ENCODE results near the gene SAMHD1.

GRCh38 chr20:36936341-36936740 lies 15.2 kb downstream of the SAMHD1 start:
- TF ChIP-seq CTCF (conservative IDR thresholded peaks at IDR 0.05 in 1 of 2, IDR thresholded peaks at IDR 0.05 in 1 of 2; ENCODE audit: low read depth in 1 of 2, low read length in 2 of 2) (no peak), EZH2 (IDR thresholded peaks at IDR 0.05; ENCODE audit: low read length, missing control alignments) (no peak)

All from fibroblast of lung (primary cell).